NCI-H524 treated with DMSO at 0.1 percent for 48 hours (cell line): ENCODE data around the gene KIF5C.
"Not testable (repeated sequence)": the region's sequence is repeated elsewhere in the genome, so short reads cannot be mapped to it uniquely, and the experiment has no call there.

Experiments used
- DNase-seq: peaks from one replicate; lab custom pipeline; 2025; lab: John Stamatoyannopoulos, UW

KIF5C gene

GRCh38 chr2:148965623-148966437 lies 90.8 kb downstream of the KIF5C start:
- no peak for DNase-seq

GRCh38 chr2:148966438-148966758 lies 91.4 kb downstream of the KIF5C start:
- no peak for DNase-seq

- no peak for DNase-seq
These were observed 92.0 kb downstream of the KIF5C start for GRCh38 chr2:148967056-148967455.

- no peak for DNase-seq
These were observed 92.6 kb downstream of the KIF5C start for GRCh38 chr2:148967578-148967977.

GRCh38 chr2:148968301-148968700 lies 93.3 kb downstream of the KIF5C start:
- no peak for DNase-seq

- no peak for DNase-seq
These were observed 93.8 kb downstream of the KIF5C start for GRCh38 chr2:148968776-148969319.

GRCh38 chr2:148969659-148970061 lies 94.6 kb downstream of the KIF5C start:
- no peak for DNase-seq

GRCh38 chr2:148970385-148970784 lies 95.4 kb downstream of the KIF5C start:
- DNase-seq, result no peak

- no peak for DNase-seq
These were observed 96.5 kb downstream of the KIF5C start for GRCh38 chr2:148971547-148971946.

GRCh38 chr2:148974095-148974494 lies 99.1 kb downstream of the KIF5C start:
- DNase-seq, result no peak

GRCh38 chr2:148978026-148978685 lies 103.1 kb downstream of the KIF5C start:
- DNase-seq, result no peak

- no peak for DNase-seq
These were observed 103.7 kb downstream of the KIF5C start for GRCh38 chr2:148978706-148979105.

- DNase-seq, result no peak
These were observed 104.3 kb downstream of the KIF5C start for GRCh38 chr2:148979164-148979918.

GRCh38 chr2:148979919-148980277 lies 104.9 kb downstream of the KIF5C start:
- DNase-seq, result no peak

- not testable (repeated sequence) for DNase-seq
These were observed 105.5 kb downstream of the KIF5C start for GRCh38 chr2:148980496-148980895.

GRCh38 chr2:148981324-148981723 lies 106.3 kb downstream of the KIF5C start:
- DNase-seq, result no peak

- DNase-seq, result peak; percentile 10
These were observed 106.8 kb downstream of the KIF5C start for GRCh38 chr2:148981781-148982180.

- peak; percentile 3 for DNase-seq
These were observed 107.3 kb downstream of the KIF5C start for GRCh38 chr2:148982282-148982681.

- no peak for DNase-seq
These were observed 108.9 kb downstream of the KIF5C start for GRCh38 chr2:148983896-148984295.

GRCh38 chr2:148984449-148984848 lies 109.4 kb downstream of the KIF5C start:
- no peak for DNase-seq

GRCh38 chr2:148987286-148987685 lies 112.3 kb downstream of the KIF5C start:
- DNase-seq, result no peak

GRCh38 chr2:148988337-148988736 lies 113.3 kb downstream of the KIF5C start:
- DNase-seq, result no peak
